H9 (cell line): Measurements from ENCODE around the gene PLEKHG3. TPM values are rescaled to one million over a fixed set of nuclear protein-coding genes. Genes with fewer than 3 reads are reported as not detected.
A peak's percentile ranks its signal among the peaks of the same experiment; 100 is the strongest.

Experiments
- DNase-seq: peaks from one replicate; pipeline ENCODE4 v3.0.0-alpha.2; 2017
- H2AFZ ChIP-seq: one replicate; pipeline ENCODE4 v1.6.1; 2013; ENCODE audit warnings: mild to moderate bottlenecking, low read length, control low read depth, moderate library complexity
- H2AK5ac ChIP-seq: 2 replicates; pipeline ENCODE4 v1.6.1; 2013; ENCODE audit warnings: low read length, control low read depth, mixed read lengths; ENCODE audit not compliant: insufficient read length
- H2BK120ac ChIP-seq: one replicate; pipeline ENCODE4 v1.6.1; 2013; ENCODE audit warnings: low read depth, mild to moderate bottlenecking, low read length, control low read depth, inconsistent platforms; ENCODE audit not compliant: poor library complexity, severe bottlenecking
- H2BK12ac ChIP-seq: 2 replicates; pipeline ENCODE4 v1.6.1; 2013; ENCODE audit warnings: low read length, control low read depth, mixed read lengths, low read depth; ENCODE audit not compliant: insufficient read length
- H2BK15ac ChIP-seq: 2 replicates; pipeline ENCODE4 v1.6.1; 2013; ENCODE audit warnings: low read depth, low read length, control low read depth
- H2BK20ac ChIP-seq: one replicate; pipeline ENCODE4 v1.6.1; 2013; ENCODE audit warnings: low read depth, mild to moderate bottlenecking, low read length, control low read depth, inconsistent platforms; ENCODE audit not compliant: poor library complexity, severe bottlenecking
- H2BK5ac ChIP-seq: 2 replicates; pipeline ENCODE4 v1.6.1; 2013; ENCODE audit warnings: low read length, control low read depth, mixed read lengths; ENCODE audit not compliant: insufficient read length
- H3K14ac ChIP-seq: 2 replicates; pipeline ENCODE4 v1.6.1; 2013; ENCODE audit warnings: low read length, control low read depth; ENCODE audit not compliant: insufficient read depth
- H3K18ac ChIP-seq: 2 replicates; pipeline ENCODE4 v1.6.1; 2013; ENCODE audit warnings: low read depth, mild to moderate bottlenecking, mixed read lengths, low read length, control low read depth; ENCODE audit not compliant: insufficient read length
- H3K23ac ChIP-seq: 2 replicates; pipeline ENCODE4 v1.6.1; 2013; ENCODE audit warnings: low read length, control low read depth, mixed read lengths, low read depth; ENCODE audit not compliant: insufficient read length
- H3K23me2 ChIP-seq: 2 replicates; pipeline ENCODE4 v1.6.1; 2013; ENCODE audit warnings: low read depth, mild to moderate bottlenecking, mixed read lengths, low read length, control low read depth; ENCODE audit not compliant: insufficient read length, poor library complexity, severe bottlenecking
- H3K27ac ChIP-seq: 2 replicates; pipeline ENCODE4 v1.5.1; 2013; ENCODE audit warnings: low read length, control low read depth, mixed read lengths, low read depth; ENCODE audit not compliant: insufficient read length
- H3K27me3 ChIP-seq: 2 replicates; pipeline ENCODE4 v1.6.1; 2013; ENCODE audit warnings: low read length, control low read depth, inconsistent platforms; ENCODE audit not compliant: insufficient read depth
- H3K4ac ChIP-seq: 2 replicates; pipeline ENCODE4 v1.6.1; 2013; ENCODE audit warnings: low read depth, mild to moderate bottlenecking, control low read depth, inconsistent platforms, low read length, moderate library complexity
- H3K4me1 ChIP-seq: 2 replicates; pipeline ENCODE4 v1.6.1; 2013; ENCODE audit warnings: low read length, control low read depth, inconsistent platforms; ENCODE audit not compliant: insufficient read depth
- H3K4me2 ChIP-seq: 2 replicates; pipeline ENCODE4 v1.6.1; 2013; ENCODE audit warnings: low read length, control low read depth, mixed read lengths; ENCODE audit not compliant: insufficient read length, insufficient read depth
- H3K56ac ChIP-seq: 2 replicates; pipeline ENCODE4 v1.6.1; 2013; ENCODE audit warnings: low read depth, mild to moderate bottlenecking, mixed read lengths, low read length, control low read depth; ENCODE audit not compliant: insufficient read length
- H3K79me1 ChIP-seq: 2 replicates; pipeline ENCODE4 v1.6.1; 2013; ENCODE audit warnings: low read depth, mild to moderate bottlenecking, moderate library complexity, low read length, control low read depth, inconsistent platforms; ENCODE audit not compliant: insufficient read depth, poor library complexity, severe bottlenecking
- H3K79me2 ChIP-seq: 2 replicates; pipeline ENCODE4 v1.6.1; 2013; ENCODE audit warnings: low read length, control low read depth, inconsistent platforms; ENCODE audit not compliant: insufficient read depth
- H3K9ac ChIP-seq: 2 replicates; pipeline ENCODE4 v1.6.1; 2013; ENCODE audit warnings: low read length, control low read depth, mixed read lengths; ENCODE audit not compliant: insufficient read length; ENCODE audit errors: extremely low read depth
- H3K9me3 ChIP-seq: one replicate; pipeline ENCODE4 v1.6.1; 2013; ENCODE audit warnings: low read depth, low read length, inconsistent platforms; ENCODE audit not compliant: control insufficient read depth
- H3T11ph ChIP-seq: one replicate; pipeline ENCODE4 v1.6.1; 2013; ENCODE audit warnings: mild to moderate bottlenecking, low read length, control low read depth, inconsistent platforms
- H4K20me1 ChIP-seq: one replicate; pipeline ENCODE4 v1.6.1; 2013; ENCODE audit not compliant: control insufficient read depth, insufficient read length, insufficient read depth
- H4K5ac ChIP-seq: 2 replicates; pipeline ENCODE4 v1.6.1; 2013; ENCODE audit warnings: low read depth, mild to moderate bottlenecking, mixed read lengths, low read length, control low read depth; ENCODE audit not compliant: insufficient read length
- H4K8ac ChIP-seq: replicated peaks from 2 replicates; pipeline ENCODE4 v1.6.1; 2013; ENCODE audit warnings: low read length, control low read depth, mixed read lengths, low read depth; ENCODE audit not compliant: insufficient read length
- H4K91ac ChIP-seq: 2 replicates; pipeline ENCODE4 v1.6.1; 2013; ENCODE audit warnings: low read depth, mild to moderate bottlenecking, moderate library complexity, mixed read lengths, low read length, control low read depth; ENCODE audit not compliant: insufficient read length
- H3K27ac Mint-ChIP-seq, 3 experiments: 2 replicates in 2 of 3; 3 replicates in 1 of 3; pipeline ENCODE4 v1.8.0; 2020 to 2021; ENCODE audit warnings: mixed read lengths in 3 of 3, mild to moderate bottlenecking in 1 of 3, moderate library complexity in 1 of 3
- H3K27me3 Mint-ChIP-seq: 2 replicates; pipeline ENCODE4 v1.8.0; 2021; ENCODE audit warnings: low read depth, mild to moderate bottlenecking, moderate library complexity, mixed read lengths
- H3K36me3 Mint-ChIP-seq, 3 experiments: 2 replicates in 2 of 3; 3 replicates in 1 of 3; pipeline ENCODE4 v1.8.0; 2020 to 2021; ENCODE audit warnings: low read depth in 3 of 3, mixed read lengths in 3 of 3; ENCODE audit not compliant: insufficient read depth in 1 of 3
- H3K4me1 Mint-ChIP-seq, 2 experiments: 2 replicates each; pipeline ENCODE4 v1.8.0; 2020; ENCODE audit warnings: mixed read lengths in 2 of 2
- H3K4me3 Mint-ChIP-seq, 2 experiments: 2 replicates in 1 of 2; 3 replicates in 1 of 2; pipeline ENCODE4 v1.8.0; 2020 to 2021; ENCODE audit warnings: mild to moderate bottlenecking in 2 of 2, mixed read lengths in 2 of 2, moderate library complexity in 1 of 2
- H3K9me3 Mint-ChIP-seq, 2 experiments: 2 replicates in 1 of 2; 3 replicates in 1 of 2; pipeline ENCODE4 v1.8.0; 2020; ENCODE audit warnings: mild to moderate bottlenecking in 2 of 2, mixed read lengths in 2 of 2, moderate library complexity in 1 of 2
- CTCF ChIP-seq: fragments of 200-600 bp; sonication (generic); conservative IDR thresholded peaks from 3 replicates; pipeline ENCODE4 v1.8.0; 2021; ENCODE audit warnings: antibody characterized with exemption, mild to moderate bottlenecking
- WGBS: extraction: QIAGEN DNeasy Blood & Tissue Kit; methylation state at CpG from one replicate; pipeline ENCODE4 v1.1.7; 2013; ENCODE audit warnings: missing lambda C conversion rate, low lambda C conversion rate, mixed read lengths; ENCODE audit not compliant: insufficient read length; ENCODE audit errors: extremely low coverage; 5-methylcytosine and 5-hydroxymethylcytosine counted together
- total RNA-seq: library from RNA; stranded (reverse); gene quantifications from 2 replicates; pipeline ENCODE4 v1.2.1, GENCODE V29; 2021

PLEKHG3 gene
- total RNA-seq, 1 experiment from 2014 or later: 48.5 TPM

DNA sequence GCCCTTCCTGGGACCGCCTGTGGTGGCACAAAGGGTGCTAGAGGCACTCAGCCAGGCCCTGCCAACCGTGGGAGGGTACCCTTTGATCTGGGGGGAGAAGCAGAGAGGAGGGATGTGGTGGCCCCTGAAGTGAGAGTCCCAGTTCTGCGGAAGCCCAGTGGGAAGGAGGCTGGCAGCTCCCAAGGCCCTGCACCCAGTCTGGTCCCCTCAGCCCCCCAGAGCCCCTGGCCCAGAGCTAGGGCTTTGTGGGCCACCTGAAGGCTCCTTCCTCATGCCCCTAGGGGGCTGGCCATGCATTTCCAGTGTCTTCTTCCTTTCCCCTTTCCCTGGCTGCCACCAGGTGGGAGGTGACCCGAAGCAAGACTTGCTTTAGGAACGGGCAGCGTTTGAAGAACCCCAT lies 44.3 kb downstream of the PLEKHG3 start:
- 0 out of 3 replicates have a peak, but pooled peaks have one; percentile 13 for TF ChIP-seq CTCF
- Histone ChIP-seq H4K5ac (no peak overlapping the region), H3K18ac (no peak overlapping the region), H3K9ac (no peak overlapping the region), H3K23me2 (no peaks in the 10 kb centered on the region), H2BK12ac (no peak overlapping the region), H3K14ac (no peak overlapping the region), H3K4me1 (no peaks in the 10 kb centered on the region), H3K79me1 (no peaks in the 10 kb centered on the region), H2AFZ (no peak overlapping the region), H3K27me3 (no peaks in the 10 kb centered on the region), H3K56ac (no peak overlapping the region), H3K27ac (no peak overlapping the region), H2AK5ac (no peak overlapping the region), H4K8ac (no peak overlapping the region), H3T11ph (no peak overlapping the region), H2BK15ac (no peak overlapping the region), H3K4me2 (no peak overlapping the region), H2BK20ac (no peak overlapping the region), H2BK120ac (no peak overlapping the region), H3K9me3 (no peaks in the 10 kb centered on the region), H3K4ac (no peak overlapping the region), H3K23ac (no peak overlapping the region), H4K20me1 (no peaks in the 10 kb centered on the region), H2BK5ac (no peak overlapping the region), H4K91ac (no peak overlapping the region), H3K79me2 (no peaks in the 10 kb centered on the region)
- DNase-seq: no peak
- no CpG with 5 or more reads among the region's 6 CpGs for WGBS
- no peak overlapping the region for H3K27ac Mint-ChIP-seq
- H3K27me3 Mint-ChIP-seq: no peaks in the 10 kb centered on the region
- H3K9me3 Mint-ChIP-seq: no peaks in the 10 kb centered on the region
- H3K36me3 Mint-ChIP-seq: peaks cover 22 to 39% (median 29%) of the 10 kb centered on the region in 3 experiments; a peak in 6 of 7 replicates
- no peak overlapping the region for H3K4me3 Mint-ChIP-seq
- H3K4me1 Mint-ChIP-seq: peaks cover 6 to 9% of the 10 kb centered on the region in 2 experiments; a peak in 1 of 4 replicates
